ENCODE results near the gene BTBD2.
"Not testable (repeated sequence)": the region's sequence is repeated elsewhere in the genome, so short reads cannot be mapped to it uniquely, and the experiment has no call there.

The BTBD2 gene

DNA sequence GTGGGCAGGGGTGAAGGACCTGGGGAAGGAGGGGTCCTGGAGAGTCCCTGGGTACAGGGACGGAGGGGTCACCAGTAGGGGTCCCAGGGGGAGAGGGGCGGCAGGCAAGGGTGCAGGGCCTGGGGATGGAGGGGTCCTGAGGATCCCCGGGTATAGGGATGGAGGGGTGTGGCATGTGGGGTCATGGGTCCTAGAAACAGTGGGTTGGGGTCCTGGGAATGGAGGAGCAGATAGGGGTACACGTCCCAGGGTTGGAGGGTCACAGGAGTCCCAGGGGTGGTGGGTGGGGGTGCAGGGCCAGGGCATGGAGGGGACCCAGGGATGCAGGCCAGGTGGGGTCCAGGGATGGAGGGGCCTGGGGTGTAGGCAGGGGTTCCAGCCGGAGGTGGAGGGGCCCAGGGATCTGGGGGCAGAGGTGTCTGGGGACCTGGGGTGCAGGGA, 1.4 kb downstream of the BTBD2 start:
- DNase-seq (ENCODE audit: low spot score) = no peak

DNA sequence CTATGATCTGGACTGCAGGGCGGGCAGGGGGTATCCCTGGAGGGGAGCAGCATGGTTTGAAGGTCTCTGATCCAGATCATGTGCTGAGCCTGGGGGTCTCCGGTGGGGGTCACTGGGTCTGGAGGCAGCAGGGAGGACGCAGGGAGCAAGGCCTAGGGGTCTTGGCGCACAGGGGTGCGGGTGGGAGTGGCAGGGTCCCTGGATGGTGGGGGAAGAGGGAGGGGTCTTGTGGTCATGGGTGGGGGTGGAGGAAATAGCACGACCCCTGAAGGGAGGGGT, 1.9 kb downstream of the BTBD2 start:
- no peak for DNase-seq (ENCODE audit: low spot score)

DNA sequence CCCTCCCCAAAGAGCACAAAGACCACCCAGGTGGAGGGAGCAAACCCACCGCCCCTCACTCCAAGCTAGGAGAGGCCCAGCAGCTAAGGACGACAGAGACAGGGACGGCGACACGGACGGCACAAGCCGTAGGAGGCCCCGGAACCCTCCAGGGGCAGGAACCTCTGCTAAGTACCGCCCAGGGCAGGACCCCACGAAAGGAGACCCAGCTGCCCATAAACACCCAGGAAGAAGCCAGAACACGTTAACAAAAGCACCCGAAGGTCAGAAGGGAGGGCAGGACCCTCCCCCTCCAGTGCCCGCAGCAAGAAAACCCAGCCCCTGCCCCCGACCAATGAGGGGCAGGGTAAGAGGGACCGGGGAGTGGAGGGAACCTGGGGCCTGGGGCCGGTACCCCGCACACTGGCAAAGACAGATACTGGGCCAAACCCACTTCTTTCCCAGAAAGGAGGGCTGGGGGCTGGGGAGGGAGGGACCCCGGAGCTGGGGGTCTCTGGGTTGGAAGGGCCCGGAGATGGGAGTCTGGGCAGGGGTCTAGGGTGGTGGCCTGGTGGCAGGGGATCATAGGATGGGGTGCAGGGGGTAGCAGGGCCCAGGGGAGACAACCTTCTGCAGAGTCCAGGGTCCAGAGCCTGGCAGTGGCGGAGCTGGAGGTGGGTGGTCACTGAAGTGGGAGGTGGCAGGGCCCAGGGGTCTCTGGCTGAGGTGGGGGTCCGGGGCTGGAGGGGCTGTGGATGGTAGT, 2.4 kb downstream of the BTBD2 start:
- DNase-seq (ENCODE audit: low spot score) = no peak

DNA sequence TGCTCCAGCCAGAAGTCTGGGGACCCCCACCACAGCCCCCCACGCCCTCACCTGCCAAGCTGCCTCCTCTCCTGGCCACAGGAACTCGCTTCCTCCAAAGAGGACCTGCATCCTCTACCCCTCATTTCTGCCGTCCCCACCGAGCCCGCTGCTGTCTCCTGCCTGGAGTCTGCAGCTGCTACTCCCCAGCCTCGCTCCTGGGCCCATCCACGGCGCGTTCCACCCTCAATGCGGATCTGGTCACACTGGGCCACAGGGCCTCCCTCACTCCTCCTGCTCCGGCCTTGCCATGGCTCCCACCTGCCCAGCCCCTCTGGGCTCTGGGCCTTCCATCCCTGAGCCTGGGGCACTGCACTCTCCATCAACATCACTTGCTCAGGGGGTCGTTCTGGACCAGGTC, 4.3 kb downstream of the BTBD2 start:
- DNase-seq (ENCODE audit: low spot score) = no peak

DNA sequence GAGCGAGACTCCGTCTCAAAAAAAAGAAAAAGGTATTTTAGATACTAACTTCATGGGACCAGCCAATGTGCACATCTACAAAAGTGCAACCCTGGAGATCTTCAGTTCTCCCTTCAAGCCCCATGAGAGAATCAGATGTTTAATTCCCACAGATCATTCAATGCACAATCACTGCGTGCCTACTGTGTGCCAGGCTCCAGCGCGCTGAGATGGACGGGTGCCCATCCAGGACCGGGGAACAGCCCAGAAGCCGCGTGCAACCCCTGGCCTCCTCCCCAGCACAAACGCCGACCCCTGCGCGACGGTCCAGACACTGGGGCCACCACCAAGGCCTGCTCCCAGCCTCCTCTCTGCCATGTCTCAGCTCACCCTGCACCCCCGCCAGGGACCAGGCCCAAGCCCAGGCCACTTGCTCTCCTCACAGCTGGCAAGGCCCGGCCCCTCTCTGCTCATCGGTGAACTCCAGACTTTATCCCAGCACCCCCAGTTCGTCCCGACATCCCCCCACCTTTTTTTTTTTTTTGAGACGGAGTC, 5.3 kb downstream of the BTBD2 start:
- DNase-seq (ENCODE audit: low spot score) = no peak

DNA sequence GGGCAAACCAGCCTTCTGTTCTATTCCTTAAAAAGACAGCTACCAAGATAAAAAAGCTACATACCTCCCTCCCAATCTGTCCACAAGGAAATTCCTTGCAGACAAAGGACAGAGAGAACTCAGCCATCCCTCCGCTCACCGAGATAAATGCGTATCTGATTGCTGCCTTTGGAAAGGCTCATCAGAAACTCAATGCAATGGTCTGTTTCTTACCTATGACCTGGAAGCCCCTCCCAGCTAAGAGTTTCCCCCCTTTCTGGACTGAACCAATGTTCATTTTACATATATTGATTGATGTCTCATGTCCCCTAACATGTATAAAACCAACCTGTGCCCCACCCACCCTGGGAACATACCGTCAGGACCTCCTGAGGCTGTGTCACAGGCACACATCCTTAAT, 11.6 kb downstream of the BTBD2 start:
- DNase-seq (ENCODE audit: low spot score) = no peak

DNA sequence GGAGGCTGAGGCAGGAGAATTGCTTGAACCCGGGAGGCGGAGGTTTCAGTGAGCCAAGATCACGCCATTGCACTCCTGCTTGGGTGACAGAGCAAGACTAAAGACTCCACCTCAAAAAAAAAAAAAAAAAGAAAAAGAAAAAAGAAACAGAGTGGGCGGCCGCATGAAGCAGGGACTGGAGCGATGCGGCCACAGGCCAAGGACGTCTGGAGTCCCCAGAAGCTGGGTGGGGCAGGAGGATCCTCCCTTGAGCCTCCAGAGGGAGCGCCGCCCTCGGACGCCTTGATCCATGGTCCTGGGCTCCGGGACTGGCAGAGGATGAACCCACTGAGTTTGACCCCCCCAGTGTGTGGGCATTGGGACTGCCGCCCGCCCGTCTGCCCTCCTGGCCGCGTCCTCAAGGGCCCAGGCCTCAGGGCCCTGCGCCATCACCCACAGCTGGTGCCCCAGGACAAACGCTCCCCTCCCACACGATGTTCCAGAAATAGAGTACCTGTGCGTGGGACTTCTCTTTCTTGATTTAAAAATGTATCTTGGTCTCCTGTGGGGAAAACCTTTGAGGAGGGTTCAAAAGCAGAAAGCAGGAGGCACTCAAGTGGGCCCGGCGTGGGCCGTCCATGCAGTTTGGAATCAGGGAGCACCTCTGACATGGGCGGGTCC, 15.5 kb downstream of the BTBD2 start:
- DNase-seq (ENCODE audit: low spot score) = no peak

DNA sequence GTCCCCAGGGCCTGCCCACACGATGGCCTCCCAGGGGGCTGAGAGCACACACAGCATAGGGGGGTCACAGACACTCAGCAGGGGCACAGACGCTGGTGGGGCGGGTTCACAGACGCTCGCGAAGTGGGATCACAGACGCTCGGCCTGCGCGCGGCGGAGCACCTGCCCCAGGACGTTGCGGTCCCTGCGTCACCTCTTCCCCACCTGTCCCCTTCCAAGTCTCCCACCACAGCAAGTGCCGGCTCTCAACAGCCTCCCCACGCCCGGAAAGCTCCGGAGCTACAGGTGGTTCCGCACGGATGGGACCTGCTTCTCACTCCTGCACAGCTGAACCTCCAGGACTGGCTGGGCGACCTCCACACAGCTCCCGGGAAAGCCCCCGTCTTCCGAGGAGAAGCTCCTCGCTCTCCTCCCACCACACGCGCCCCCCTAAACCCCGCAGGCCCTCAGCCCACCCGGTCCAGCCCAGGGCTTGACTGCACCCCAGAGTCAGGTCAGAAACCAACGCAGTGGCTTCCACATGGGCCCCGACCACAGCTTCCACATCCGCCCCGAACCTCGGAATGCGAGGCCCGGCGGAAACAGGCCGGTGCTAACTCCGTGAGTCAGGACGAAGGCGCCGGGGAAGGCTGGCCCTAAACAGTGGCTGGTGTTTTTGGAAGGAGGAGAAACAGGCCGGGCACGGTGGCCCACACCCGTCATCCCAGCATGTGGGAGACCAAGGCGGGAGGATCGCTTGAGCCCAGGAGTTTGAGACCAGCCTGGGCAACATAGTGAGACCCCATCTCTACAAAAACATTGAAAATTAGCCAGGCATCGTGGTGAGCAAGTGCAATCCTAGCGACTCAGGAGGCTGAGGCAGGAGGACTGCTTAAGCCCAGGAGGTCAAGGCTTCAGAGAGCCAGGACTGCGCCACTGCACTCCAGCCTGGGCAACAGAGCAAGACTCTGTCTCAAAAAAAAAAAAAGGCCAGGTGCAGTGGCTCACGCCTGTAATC, 16.5 kb downstream of the BTBD2 start:
- no peak for DNase-seq (ENCODE audit: low spot score)

DNA sequence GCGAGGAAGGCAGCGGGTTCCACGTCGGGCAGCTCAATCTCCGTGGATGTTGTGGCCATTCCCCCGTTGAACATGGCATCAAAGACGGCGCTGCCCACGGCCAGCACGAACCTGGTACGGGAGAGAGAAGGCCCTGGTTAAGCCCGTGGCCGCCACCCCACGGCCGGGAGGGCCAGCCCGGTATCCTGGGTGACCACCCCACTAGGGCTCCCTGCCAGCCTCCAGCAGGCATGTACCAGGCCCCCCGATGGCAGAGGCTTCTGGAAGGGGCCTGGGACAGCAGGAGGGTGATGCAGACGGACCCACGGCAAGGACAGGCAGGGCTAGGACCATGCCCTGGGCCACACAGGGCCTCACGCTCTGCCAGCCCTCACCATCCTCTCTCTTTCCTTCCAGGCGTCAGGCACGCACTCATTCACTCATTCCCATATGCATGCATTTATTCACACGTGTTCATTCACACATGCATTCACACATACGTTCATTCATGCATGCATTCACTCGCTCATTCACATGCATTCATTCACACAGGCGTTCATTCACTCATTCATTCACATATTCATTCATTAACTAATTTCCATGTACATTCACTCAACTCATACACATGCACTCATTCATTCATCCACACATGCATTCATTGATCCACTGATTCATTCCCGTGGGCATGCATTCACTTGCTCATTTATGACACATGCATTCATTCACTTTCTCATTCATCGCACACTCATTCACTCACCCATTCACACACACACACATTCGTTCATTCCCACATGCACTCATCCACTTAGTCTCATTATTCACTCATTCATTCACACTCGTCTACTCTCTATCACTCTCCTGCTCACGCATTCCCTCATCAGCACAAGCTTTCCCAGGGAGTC, 17.9 kb downstream of the BTBD2 start:
- DNase-seq (ENCODE audit: low spot score) = no peak

DNA sequence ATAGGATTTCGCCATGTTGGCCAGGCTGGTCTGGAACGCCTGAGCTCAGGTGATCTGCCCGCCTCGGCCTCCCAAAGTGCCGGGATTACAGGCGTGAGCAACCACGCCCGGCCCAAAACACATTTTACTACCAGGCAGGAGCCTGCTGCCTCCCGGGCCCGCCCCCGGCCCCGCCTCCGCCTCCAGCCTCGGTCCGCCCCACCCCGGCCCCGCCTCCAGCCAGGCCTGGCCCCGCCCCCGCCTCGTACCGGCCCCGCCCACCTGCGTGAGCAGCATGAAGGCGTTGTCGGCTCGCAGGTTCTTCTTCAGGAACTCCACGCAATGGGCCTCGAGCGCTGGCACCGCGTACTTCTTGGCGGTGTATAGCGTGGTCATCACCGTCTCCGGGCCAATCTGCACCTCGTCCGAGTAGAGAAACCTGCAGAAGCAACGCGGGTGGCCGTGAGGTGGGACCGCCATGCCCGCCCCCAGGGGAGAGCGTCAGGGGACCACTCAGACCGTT, 22.7 kb downstream of the BTBD2 start:
- peak; percentile 53 for DNase-seq (ENCODE audit: low spot score)

DNA sequence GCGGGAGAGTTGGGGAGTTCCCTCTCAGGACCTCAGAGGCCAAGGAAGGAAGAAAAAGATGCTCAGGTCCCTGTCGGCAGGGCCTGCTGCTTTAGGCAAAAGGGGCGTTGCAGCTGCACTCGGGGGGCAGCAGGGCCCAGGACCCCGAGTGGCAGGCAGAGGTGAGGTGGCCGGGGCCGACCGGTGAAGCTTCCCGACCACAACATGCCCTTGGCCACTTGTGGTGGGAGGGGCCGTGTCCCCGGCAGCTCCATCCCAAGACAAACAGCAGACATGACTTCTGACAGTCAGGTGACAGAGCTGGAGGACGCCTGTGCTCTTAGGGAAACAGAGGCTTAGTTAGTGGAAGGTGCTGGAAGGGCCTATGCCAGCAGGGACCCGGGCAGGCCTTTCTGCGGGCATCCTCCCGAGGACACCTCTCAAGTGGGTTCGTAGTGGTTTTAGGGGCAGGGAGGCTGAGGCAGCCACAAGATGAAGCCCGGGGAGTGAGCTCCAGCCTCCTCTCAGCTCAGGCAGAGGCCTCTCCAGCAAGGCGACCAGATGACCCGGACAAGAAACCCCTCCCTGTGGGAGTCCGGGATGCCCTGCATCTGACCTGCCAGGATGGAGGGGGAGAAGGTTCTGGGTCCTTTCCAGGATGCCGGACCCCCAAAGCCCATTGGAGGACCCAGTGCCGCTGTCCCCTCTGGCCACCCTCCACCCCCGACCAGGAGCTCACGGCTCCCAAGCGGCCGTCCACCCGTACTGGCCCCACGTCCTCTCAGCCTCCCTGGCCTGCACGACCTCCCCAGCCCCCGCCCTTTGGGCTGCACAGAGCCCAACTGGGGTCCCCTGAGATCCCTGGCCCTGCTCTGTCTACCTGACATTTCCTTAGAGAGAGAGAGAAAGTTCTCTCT, 24.2 kb downstream of the BTBD2 start:
- no peak for DNase-seq (ENCODE audit: low spot score)

DNA sequence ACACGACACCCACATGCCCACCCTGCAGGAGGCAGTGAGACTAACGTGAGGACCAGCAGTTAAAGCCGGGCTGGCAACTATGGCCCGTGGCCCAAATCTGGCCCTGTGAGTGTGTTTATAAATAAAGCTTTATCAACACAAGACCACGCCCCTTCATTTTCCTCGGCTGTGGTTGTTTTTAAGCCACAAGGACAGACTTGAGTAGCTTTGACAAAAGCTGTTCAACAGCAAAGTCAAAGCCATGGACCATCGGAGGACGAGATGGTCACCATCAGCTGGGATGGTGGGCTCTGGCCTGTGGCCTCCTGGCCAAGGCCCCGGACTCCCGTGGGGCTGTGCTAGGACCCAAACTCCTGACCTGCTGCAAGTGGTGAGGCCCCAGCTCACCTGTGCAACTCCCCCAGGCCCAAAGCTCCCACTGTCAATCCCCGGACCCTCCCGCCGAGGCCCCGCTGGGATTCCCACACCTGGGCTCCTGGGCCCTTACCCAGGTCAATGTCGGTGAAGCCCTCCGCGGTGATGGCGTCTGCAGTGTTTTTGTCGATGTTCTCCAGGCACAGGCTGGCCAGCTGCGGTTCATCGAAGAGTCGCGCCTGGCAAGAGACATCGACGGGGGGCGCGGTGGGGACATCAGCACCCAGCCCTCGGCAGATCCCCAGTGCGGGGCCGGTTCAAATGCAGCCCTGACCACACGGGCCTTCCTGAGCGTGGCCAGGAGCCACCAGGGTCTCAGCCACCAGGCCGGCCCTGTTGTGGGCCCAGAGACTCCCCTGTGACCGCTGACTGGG, 25.1 kb downstream of the BTBD2 start:
- peak; percentile 21 for DNase-seq (ENCODE audit: low spot score)

DNA sequence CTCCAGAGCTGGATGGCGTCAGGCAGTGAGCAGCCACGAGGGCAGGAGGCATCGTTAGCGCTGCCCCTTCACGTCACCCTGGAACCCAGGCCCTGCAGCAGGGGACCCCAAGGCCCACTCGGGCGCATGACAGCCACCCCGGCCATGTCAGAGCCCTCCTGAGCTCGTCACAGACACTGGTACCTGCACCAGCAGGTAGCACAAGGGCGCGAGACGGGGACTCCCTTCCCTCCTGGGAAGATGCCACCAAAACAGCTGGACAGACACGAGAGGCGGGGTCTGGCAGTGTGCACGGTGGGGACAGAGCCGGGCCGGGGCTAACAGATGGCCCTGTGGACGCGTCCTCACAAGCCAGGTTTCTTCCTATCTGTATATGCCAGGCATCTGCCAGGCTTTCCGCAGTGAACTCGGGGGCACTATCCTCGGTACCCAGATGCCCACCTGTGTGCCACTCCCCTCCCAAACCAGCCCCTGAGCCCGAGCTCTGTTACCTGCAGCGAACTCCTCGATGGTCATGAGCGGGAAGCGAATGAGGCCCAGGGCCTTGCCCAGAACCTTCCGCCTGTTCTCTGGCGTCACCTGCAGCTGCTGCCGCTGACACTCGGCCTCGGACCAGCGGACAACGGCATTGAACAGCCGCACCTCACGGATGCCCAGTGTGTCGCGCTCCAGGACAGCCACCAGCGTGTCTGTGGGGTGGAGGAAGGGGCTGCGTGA, 25.8 kb downstream of the BTBD2 start:
- no peak for DNase-seq (ENCODE audit: low spot score)

DNA sequence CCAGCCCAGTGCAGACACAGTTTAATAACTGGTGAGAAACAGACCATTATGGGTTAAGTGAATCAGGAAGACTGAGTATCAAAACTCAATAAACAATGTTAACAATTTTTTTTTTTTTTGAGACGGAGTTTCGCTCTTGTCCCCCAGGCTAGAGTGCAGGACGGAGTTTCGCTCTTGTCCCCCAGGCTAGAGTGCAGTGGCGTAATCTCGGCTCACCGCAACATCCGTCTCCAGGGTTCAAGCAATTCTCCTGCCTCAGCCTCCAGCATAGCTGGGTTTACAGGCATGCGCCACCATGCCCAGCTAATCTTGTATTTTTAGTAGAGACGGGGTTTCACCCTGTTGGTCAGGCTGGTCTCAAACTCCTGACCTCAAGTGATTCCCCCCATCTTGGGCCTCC, 27.1 kb downstream of the BTBD2 start:
- DNase-seq (ENCODE audit: low spot score) = not testable (repeated sequence)

DNA sequence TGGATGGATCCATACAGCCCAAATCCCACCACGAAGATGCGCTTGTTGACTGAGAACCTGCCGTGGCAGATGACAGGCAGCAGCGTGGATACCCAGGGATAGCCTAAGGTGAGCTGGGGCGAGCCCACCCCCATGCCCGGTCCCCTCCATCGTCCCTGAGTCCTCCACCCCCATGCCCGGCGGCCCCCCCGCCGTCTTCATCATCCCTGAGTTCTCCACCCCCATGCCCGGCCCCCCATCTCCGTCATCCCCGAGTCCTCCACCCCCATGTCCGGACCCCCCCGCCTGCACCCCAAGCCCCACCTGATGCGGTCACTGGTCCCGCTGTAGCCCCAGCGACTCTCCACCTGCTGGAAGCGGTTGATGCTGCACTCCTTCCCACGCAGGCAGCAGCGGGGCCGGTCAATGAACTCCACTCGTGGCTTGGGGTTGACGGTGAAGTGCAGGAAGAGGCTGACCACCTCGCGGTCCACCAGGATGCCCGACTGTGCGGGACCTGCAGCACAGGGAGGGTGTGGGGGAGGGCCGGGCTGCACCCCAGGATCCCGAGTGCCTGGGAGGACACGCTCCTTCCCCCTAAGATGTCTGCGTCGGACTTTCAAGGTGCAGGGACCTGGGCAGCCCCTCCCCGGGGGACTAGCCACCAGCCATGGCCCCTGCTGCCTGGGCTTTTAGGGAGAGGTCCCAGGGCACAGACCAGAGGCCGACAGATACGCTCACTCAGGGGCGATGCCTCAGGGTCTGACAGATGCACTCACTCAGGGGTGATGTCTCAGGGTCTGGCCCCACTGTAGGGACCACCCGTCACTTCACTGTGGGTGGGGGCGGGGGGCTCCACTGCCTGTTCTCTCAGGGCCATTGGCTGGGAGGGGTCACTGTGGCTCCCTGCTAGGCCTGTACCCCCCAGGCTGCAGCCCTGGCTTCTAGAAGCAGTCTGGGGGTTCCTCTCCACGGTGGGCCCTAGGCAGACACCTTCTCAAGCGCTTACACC, 28.0 kb downstream of the BTBD2 start:
- no peak for DNase-seq (ENCODE audit: low spot score)

DNA sequence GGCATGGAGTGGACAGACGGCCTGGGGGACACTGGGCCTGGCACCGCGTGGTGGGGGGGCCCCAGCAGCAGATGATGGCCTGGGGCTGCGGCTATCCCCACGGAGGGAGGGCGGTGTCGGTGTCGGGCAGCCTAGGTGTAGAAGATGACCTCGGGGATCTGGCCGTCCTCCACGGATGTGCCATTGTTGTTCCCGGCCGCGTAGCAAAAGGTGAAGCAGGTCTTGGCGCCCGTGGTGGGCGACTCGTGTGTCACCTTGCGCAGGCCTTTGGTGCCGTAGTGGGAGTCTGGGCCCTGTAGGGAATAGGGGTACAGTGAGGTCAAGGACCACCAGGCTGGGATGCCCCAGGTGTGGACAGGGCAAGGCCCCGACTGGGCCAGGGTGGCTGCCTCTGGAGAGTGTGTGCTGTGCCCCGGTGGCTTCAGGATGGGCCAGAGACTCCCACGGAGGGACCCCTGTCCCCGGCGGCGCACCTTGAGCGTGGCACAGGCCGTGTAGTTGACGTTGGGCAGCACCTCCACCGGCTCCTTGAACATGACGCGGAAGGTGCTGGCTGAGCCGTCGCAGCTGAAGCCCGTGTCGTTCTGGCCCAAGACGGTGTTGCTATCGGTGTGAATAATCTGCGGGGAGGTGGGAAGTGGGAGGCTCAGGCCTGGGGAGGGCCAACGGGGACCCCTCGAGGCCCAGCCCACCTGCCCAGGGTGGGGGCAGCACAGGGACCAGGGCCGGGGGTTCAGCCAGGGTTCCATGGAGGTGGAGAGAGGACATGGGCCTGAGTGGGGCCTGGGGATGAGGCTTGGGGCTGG, 29.0 kb downstream of the BTBD2 start:
- no peak for DNase-seq (ENCODE audit: low spot score)

Data from NAMALWA (cell line).